GM23338 (cell line): ENCODE results near the gene CDKN1A.

Experiments
- CREB1 ChIP-seq: fragments of 250-450 bp; sonication (Bioruptor Pico); IDR thresholded peaks from 2 replicates; pipeline ENCODE4 v1.5.0; 2020; ENCODE audit warnings: low read depth, mild to moderate bottlenecking, moderate library complexity
- CTCF ChIP-seq, 2 experiments: fragments of 200-600 bp in 1 of 2; sonication (generic) in 1 of 2; conservative IDR thresholded peaks; 2 replicates each; pipeline versions ENCODE4 v1.5.1 to v1.6.1; 2016 to 2017; ENCODE audit warnings: antibody characterized with exemption in 2 of 2, low read depth in 2 of 2, mild to moderate bottlenecking in 2 of 2, moderate library complexity in 1 of 2
- ETS1 ChIP-seq: IDR thresholded peaks from 2 replicates; pipeline ENCODE4 v1.6.1; 2016; ENCODE audit warnings: antibody characterized with exemption
- EZH2 ChIP-seq: fragments of 200-600 bp; sonication (generic); IDR thresholded peaks from one replicate; pipeline ENCODE4 v1.8.0; 2017; ENCODE audit warnings: antibody characterized with exemption, mild to moderate bottlenecking, low read depth; ENCODE audit not compliant: unreplicated experiment
- EZH2phosphoT487 ChIP-seq: fragments of 200-600 bp; sonication (generic); IDR thresholded peaks from one replicate; pipeline ENCODE4 v1.8.1; 2018; ENCODE audit warnings: antibody characterized with exemption; ENCODE audit not compliant: unreplicated experiment
- JUNB ChIP-seq: IDR thresholded peaks from one replicate; pipeline ENCODE4 v1.6.1; 2016; ENCODE audit warnings: antibody characterized with exemption; ENCODE audit not compliant: unreplicated experiment
- NANOG ChIP-seq: IDR thresholded peaks from 2 replicates; pipeline ENCODE4 v1.6.1; 2016; ENCODE audit warnings: antibody characterized with exemption, borderline replicate concordance
- POLR2AphosphoS5 ChIP-seq: IDR thresholded peaks from 2 replicates; pipeline ENCODE4 v1.6.1; 2016; ENCODE audit warnings: antibody characterized with exemption, low read depth
- REST ChIP-seq: IDR thresholded peaks from one replicate; pipeline ENCODE4 v1.6.1; 2018; ENCODE audit warnings: antibody characterized with exemption; ENCODE audit not compliant: unreplicated experiment
- STAT1 ChIP-seq: IDR thresholded peaks from one replicate; pipeline ENCODE4 v1.6.1; 2016; ENCODE audit warnings: antibody characterized with exemption; ENCODE audit not compliant: unreplicated experiment
- ZNF114 ChIP-seq: fragments of 250-450 bp; sonication (Bioruptor Pico); IDR thresholded peaks from 2 replicates; pipeline ENCODE4 v1.5.0; 2020; ENCODE audit warnings: mild to moderate bottlenecking, moderate library complexity
- ZNF331 ChIP-seq: fragments of 250-450 bp; sonication (Bioruptor Pico); IDR thresholded peaks from 2 replicates; pipeline ENCODE4 v1.5.0; 2020; ENCODE audit warnings: low read depth, mild to moderate bottlenecking, moderate library complexity
- ZNF462 ChIP-seq: fragments of 250-450 bp; sonication (Bioruptor Pico); IDR thresholded peaks from 2 replicates; pipeline ENCODE4 v1.5.0; 2020; ENCODE audit warnings: mild to moderate bottlenecking, moderate library complexity

GRCh38 chr6:36642913-36643817 lies 35.3 kb upstream of the CDKN1A start:
- TF ChIP-seq CTCF (conservative IDR thresholded peaks at IDR 0.05; ENCODE audit: low read depth in 2 of 2) = no peak
- no peak for TF ChIP-seq REST
- TF ChIP-seq EZH2 = no peak
- TF ChIP-seq POLR2AphosphoS5 = no peak
- no peak for TF ChIP-seq STAT1
- TF ChIP-seq EZH2phosphoT487 = no peak
- TF ChIP-seq CREB1 (CRISPR knock-in tag) = no peak
- no peak for TF ChIP-seq JUNB
- TF ChIP-seq ZNF331 (CRISPR knock-in tag) = no peak
- TF ChIP-seq ZNF114 (CRISPR knock-in tag) = no peak
- TF ChIP-seq ZNF462 = no peak
- TF ChIP-seq NANOG = no peak
- TF ChIP-seq ETS1 = no peak
